GM18511 (cell line): ENCODE measurements around the gene ZGRF1.
"Not testable (repeated sequence)": the region's sequence is repeated elsewhere in the genome, so short reads cannot be mapped to it uniquely, and the experiment has no call there.

Experiments
- ATAC-seq: cut with Tn5 transposase; IDR thresholded peaks from one replicate; pipeline ENCODE4 v1.9.1; 2021; ENCODE audit warnings: mild to moderate bottlenecking, moderate library complexity; ENCODE audit not compliant: unreplicated experiment

ZGRF1 gene

DNA sequence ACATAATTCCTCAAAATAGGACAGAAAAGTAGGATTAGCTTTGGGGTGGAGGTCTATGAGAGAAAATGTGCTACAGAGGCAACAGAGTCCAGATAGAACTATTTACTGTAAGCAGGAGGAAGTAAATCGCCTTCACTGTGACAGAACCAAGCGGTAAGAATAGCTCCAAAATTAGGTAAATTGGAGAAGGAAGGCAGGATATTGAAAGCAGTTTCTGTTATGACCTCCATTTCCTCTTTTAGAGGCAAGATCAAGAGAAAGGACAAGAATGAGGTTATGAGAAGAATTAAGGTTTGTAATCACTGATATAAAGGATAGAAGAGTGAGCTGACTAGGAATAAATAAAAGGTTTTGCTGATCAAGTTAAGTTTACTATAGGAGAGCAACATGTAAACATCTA lies 76.6 kb downstream of the ZGRF1 start:
- peak; percentile 75 for ATAC-seq

DNA sequence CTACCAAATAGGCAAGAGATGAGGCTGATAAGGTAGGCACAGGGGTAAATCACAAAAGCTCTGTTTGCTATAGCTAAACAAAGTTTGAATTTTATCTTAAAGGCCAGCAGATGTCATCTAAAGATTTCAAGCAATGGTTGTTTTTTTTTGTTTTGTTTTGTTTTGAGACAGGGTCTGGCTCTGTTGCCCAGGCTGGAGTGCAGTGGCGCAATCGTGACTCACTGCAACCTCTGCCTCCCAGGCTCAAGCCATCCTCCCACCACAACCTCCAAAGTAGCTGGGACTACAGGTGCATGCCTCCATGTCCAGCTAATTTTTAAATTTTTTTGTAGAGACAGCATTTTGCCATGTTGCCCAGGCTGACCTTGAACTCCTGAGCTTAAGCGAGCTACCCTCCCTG lies 77.7 kb downstream of the ZGRF1 start:
- ATAC-seq = no peak

DNA sequence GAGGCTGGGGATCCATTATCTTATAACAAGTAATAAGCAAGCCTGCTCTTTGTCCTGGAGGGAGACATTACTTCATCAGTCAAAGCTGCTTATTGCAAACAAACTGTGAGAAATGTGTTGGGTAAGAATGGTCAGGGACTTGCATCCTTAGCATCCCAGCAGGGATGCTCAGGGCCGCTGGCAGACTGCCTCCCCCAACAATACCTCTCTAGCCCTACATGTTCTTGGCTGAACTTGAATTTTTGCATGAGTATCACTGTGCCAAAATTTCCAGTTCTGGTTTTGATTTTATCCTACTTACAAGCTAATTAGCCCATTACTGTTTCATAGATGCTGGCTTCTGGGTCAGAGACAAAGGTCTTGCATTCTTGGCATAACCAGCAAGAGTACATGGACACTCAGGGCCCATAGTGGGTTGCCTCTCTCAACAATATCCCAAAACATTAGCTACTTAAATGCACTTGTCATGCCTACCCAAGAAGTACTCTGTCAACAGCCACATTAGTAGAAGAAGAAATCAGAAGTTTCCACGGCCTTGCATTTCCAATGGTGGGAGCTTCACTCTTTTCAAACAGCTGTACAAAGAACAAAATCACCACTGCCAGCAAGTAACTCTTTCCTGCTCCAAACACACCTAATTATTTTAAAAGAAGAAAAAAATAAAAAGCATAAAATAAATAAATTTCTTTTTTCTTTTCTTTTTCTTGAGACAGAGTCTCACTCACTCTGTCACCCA lies 78.9 kb downstream of the ZGRF1 start:
- no peak for ATAC-seq

DNA sequence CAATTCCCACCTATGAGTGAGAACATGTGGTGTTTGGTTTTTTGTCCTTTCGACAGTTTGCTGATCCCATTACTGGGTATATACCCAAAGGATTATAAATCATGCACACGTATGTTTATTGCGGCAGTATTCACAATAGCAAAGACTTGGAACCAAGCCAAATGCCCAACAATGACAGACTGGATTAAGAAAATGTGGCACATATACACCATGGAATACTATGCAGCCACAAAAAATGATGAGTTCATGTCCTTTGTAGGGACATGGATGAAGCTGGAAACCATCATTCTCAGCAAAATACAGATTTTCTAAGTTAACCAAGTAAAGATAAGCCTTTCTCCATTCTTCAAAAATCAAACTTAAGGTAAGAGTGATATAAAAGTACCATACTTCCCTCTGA lies 82.4 kb downstream of the ZGRF1 start:
- not testable (repeated sequence) for ATAC-seq

DNA sequence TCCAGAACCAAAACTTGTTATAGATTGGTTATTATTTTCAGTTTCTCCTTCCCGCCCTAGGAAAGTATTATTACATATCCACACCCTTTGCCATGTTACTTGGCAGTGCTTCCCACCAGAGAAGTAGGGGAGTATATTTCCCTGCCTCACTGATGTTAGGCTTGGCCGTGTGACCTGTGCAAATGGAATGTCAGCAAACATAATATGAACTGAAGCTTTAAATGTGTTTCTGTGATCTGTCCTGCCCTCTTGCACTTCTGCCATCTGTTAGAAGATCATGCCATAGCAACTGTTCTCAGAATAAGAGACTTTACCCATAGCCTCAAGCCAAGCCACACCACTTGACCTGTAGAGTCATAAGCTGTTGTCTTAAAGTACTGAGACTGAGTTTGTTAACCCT lies 84.0 kb downstream of the ZGRF1 start:
- no peak for ATAC-seq

DNA sequence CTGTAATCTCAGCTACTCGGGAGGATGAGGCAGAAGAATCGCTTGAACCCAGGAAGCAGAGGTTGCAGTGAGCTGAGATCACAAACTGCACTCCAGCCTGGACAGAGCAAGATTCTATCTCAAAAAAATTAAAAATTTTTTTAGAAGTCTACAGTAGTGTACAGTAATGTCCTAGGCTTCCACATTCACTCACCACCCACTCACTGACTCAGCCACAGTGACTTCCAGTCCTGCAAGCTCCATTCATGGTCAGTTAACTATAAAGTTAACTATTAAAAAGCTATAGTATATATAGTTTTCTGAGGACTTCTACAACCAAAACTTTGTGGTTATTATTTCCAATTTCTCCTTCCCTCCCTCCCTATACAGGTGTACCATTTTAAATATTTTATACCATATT lies 86.0 kb downstream of the ZGRF1 start:
- ATAC-seq = no peak

DNA sequence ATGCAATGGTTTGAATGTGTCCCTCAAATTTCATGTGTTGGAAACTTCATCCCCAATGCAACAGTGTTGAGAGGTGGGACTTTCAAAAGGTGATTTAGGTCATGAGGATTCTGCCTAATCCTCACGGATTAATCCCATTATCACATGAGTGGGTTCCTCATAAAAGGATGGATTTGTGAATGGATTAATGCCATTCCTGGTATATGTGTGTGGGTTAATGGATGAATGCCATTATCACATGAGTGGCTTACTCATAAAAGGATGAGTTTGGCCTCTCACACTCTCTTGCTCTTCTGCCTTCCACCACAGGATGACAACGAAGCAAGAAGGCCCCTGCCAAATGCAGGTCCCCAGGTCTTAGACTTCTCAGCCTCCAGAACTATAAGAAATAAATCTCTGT lies 90.2 kb downstream of the ZGRF1 start:
- ATAC-seq = no peak

DNA sequence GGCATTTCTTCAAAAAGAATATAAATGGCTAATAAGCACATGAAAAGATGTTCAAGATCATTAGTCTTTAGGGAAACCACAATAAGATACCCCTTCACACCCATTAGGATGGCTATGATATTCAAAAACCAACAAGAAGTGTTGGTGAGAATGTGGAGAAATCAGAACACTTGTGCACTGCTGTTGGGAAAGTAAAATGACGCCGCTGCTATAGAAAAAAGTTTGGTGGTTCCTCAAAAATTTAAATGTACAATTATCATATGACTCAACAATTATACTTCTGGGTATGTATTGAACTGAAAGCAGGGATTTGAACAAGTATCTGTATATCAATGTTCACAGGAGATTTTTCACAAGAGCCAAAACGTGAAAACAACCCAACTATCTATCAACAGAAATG lies 91.4 kb downstream of the ZGRF1 start:
- no peak for ATAC-seq

DNA sequence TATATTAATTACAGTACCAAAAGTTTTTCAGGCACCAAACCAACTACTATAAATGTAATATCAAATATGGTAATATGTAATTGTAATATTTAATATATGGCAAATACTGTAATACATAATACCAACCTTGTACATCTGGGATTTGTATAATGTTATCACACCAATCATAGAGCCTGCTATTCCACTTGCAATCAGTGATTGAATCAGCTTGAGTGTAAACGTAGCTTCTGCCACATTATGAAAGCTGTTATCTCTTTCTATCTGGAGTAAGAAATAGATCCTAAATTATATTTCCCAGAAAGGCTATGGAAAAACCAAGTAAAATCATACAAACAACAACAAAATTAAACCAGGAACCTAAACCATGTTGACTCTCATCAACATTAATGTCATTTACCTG lies 96.0 kb downstream of the ZGRF1 start:
- ATAC-seq = no peak

DNA sequence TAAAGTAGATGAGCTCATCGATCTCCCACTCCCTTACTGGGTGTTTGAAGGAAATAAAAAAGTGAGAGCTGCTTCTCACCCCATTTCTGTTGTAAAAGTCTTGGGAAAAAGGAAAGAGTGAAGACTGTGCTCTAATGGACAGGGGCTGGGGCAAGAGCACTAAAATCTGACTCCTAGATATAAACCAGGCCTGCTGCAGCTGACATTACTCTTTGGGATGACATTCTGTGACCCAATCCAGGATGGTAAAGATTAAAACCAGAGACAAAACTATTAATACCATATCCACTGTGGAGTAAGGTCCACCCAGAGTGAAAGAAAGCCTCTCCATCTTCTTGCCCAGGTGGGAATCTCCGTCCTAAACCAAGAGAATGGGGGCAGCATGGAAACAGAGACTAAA lies 100.6 kb downstream of the ZGRF1 start:
- no peak for ATAC-seq

DNA sequence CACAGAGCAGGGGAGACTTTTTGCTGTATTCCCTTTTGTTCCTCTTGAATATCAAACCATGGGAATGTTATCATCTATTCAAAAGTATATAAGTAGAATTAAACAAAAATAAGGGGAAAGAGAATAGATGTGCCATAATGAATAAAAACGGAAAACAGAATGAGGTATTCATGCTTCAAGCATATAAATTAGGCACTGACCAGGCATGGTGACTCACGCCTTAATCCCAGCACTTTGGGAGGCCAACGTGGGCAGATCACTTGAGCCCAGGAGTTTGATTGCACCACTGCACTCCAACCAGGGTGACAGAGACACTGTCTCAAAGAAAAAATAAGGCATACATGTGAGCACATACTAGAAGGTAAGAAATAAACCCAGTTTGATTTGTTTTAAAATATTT lies 104.4 kb downstream of the ZGRF1 start:
- no peak for ATAC-seq

DNA sequence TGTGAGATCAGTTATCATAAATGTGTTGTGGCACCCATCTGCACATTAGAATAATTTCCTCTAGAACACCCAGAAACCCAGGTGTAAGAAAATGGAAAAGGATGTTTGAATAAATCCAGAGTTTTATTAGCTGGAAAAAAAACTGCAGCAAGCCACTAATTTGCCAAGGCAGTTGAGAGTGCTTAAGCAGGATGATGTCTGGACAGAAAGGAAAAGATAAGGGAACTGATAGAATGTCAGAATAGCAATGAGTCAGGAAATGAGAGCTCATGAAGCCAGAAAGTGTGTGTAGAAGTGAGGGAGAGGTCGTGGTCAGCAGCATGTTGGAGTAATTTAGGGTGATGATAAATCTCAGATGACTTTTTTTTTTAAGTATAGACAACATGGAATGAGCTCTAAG lies 105.6 kb downstream of the ZGRF1 start:
- no peak for ATAC-seq

DNA sequence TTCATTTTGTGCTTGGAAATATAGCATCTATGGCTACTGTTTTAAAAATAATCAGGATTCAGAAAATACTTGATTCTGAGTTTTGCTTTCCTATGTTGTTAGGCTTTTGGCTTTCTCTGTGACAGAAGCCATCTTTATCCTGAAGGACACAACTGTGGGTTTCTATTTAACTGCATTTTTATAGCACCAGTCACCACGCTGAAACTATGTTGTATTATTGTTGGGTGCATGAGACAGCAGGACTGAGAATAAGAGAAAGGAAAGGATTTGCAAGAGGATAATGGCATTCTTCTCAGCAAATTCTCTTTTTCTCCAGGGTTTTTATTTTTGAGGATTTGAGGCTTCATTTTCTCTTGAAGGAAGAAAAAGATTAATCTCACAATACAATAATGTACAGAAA lies 110.6 kb downstream of the ZGRF1 start:
- ATAC-seq = no peak

DNA sequence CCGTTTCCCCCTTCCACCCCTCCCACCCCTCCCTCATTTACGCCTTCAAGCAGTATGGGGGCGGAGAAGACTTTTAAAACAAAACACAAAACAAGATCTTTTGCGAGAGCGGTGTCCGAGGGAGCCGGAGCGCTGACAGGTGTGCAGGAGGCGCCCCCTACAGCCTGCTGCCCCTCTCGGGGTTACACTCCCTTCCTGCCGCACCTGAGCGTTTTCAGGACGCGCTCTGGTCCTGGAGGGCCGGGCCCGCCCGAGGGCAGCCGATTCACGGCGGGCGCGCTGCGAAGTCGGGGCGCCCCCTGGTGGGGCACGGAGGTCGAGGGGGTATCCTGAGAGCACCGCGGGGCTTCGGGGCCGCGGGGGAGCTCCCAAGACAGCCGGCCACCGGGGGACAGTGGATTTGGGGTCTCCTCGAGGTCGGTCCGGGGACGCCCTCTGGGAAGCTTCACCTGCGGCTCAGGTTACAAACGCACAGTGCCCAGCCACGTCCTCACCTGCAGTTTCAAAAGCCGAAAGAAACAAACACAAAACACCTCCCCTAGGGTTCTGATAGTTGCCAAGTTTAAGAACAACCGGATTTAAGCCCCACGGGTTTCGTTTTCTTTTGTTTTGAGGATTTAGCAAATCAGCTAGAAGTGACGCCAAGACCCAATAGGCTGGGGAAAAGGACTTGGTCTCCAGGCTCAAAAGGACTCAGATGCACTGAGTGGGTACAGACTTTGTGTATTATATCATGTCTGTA lies 112.8 kb downstream of the ZGRF1 start:
- peak; percentile 78 for ATAC-seq

DNA sequence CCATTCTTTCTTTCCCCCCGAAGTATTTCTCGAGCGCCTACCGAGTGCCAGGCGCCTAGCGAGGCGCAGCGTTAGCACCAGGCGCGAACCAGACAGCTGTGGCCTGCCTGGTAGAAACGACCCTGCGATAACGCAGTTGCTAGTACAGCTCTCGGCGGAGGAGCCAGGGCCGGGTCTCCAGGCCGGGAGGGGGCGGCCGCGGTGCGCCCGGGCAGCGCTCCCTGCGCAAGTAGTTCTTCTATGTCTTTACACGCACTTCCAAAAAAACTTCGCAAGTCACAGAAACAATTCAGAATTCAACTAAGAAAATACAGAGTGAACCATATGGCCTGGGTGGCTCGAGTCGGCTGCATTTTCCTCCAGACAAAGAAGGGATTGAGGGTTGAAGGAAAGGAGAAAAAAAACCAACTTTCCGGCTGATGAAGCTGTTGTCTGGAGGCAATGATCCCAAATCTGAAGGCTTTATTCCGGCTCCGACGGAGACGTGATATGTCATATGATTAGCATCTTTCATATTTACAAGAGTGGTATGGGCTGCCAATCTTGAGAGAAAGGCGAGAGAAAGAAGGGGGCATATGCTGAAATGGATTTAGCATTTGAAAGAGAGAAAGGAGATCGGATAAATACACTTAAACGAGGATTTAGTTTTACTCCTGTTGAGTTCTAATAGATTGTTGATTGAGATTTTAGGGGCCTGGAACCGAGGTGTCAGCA lies 113.5 kb downstream of the ZGRF1 start:
- ATAC-seq = peak; percentile 52

DNA sequence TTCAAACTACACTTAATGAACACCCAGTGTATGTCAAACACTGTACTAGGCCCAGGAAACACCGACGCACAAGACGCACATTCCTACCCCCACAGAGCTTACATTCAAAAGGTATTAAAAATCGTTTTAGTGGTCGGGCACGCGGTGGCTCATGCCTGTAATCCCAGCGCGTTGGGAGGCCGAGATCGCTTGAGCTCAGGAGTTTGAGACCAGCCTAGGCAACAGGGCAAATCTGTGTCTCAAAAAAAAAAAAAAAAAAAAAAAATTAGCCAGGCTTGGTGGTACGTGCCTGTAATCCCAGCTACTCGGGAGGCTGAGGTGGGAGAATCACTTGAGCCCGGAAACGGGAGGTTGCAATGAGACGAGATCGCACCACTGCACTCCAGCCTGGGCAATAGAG lies 114.3 kb downstream of the ZGRF1 start:
- not testable (repeated sequence) for ATAC-seq

DNA sequence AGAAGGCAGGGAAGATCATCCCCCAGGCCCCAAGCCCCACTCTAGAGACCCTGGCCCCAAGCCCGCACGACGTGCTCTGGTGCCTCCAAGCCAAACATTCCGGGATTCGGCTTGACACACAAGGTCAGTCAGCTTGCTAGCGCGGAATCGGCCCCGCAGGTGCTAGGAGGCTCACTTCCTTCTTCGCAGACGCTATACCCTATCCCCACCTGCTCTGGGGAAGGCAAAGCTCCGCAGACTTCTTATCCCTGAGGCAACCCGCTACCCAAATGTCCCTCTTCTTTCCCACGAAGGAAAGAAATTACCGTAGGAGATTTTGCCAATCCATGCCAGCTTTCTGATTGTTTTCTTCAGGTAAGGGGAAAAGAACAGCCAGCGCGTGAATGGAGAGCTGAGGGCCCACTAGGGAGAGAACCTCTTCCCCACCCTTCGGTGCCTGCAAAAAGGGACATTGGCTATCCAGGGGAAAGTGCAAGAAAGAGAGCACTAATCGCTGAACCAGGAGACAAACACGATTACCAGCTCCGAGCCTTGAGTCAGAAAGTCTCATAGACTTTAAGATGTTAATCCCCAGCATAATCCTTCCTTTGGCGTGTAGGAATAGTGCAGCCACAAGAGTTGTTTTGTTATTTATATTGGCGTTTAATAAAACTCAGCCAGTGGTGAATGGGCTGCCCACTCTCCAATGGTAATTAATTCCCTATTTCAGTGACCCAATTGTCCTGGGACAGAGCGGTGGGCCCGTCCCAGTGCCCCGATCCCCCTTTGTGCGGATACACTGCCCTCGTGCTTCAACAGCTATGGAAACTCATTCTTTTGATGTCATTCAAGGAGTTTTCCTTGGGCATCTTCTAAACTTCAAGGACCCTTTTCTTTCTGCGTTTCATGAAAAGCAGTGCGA lies 115.3 kb downstream of the ZGRF1 start:
- peak; percentile 25 for ATAC-seq

DNA sequence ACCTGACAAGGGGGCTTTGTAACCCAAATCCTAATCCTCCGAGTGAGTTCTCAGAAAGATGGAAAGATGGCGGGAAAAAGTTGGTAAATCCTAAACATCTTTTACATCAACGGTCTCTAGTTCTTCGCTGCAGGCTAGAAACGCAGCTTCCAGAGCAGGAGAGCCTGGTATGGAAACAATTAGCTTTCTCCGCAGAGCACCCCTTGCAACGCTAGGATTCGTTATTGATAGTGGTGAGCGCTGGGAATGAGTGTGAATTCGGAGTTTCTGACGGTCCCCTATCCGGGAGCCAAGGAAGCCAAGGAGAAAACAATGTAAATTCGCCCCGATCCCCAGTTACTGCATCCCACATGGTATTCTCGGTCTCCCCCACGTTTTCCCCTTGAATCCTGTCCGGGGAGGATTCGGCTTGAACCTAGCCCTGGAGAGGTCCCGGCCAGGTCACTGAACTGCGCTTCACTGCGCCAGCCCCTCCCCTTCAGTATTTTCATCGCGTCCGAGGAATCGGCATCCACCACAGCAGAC lies 116.0 kb downstream of the ZGRF1 start:
- ATAC-seq = peak; percentile 6

DNA sequence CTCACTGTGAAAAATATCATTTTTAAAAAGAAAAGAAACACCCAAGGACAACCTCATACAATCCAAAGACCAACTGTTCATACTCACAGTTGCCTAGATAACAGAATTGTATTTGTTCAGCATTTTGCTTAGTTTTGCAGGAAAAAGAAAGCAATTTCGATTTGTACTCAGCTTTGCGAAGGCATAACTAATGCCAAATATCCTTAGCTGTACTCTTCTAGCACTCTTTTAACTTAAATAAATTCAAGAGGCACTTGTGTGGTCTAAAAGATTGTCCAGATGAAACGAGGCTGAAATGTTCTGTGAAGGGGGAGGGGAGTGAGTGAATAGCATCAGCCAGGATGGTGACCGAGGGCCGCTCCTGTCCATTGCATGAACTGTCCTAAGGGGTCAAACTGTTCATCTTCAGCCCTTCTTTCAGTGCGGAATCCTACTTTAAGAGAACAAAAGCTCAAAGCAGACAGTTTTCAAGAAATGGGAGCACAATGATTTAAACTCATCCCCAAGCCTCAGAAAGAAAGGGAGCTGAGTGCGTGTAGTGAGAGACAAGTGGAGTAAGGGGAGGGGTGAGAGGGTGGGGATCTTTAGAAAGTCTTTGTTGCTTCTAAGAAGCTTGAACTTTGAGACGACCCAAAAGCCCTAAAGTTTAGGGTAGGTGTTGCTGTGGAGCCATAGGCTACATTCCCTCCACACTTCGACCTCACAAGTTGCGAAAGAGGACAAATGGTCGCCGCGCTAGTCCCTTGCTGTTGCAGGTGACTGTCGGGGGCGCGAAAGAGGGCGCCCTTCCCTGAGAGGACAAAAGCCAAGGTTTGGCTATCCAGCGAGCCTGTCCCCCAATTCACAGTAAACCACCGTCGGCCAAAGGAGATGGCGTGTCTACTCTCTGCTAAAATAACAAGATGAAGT lies 116.8 kb downstream of the ZGRF1 start:
- no peak for ATAC-seq

DNA sequence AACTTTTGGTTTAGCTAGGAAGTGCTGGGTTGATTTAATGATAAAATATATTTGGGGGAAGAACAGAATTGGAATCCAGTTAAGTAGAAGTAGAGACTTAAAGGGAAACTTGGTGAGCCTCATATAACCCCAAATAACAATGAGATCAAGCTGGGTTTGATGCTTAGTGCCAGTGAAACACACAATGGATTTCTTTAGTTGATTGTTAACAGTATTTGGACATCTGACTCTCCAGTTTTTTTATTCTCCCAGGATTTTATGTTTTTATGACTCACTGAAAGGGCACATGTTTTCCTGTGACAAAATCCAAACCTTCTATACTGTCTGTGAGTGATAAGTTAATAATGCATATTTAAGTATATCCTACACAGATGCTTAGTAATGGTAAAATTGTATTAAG lies 118.0 kb downstream of the ZGRF1 start:
- no peak for ATAC-seq
